Measurements from ENCODE around the gene EXOC2. TPM values are rescaled to one million over a fixed set of nuclear protein-coding genes. Genes with fewer than 3 reads are reported as not detected.

Gene EXOC2
- total RNA-seq, 2 experiments from 2014 or later = 23.3 to 24.9 TPM

DNA sequence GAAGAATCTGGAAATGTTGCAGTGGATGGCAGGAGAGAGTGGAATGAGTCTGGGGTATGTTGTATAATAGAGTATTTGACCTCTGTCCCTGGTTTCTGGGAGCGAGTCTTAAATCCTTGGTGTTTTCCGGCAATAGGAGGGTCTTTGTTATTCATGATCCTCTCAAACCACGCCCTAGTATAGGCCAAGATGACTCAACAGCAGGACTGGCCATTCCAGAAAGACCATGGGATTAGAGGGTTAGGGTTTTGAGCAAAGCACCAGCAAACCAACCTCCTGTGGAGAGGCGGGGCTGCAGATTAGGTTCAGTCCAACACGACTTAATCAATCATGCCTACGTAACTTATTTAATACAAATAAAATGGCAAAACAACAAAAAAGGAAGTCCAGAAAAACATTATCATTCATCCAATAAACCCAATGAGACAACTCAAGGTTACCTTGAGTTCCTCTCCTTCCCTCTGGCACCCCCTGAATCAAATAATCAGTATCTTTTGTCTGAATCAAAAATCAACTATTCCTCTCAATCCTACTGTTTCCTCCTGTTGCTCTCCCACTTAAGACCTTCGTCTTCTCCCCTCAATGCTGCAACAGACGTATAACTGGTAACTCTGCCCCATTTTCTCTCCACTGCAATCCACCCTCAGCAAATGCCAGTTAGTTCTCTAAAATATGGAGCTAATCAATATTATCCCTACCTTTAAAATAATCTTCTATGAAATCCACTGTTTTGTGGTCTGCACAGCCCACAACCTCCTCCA is 51.5 kb downstream of the EXOC2 start:
- Mint-ChIP-seq H3K4me1 (ENCODE audit: low read depth) (peaks cover 24% of the 10 kb centered on the region), H3K27me3 (ENCODE audit: low read depth) (no peaks in the 10 kb centered on the region), H3K4me3 (no peak overlapping the region), H3K36me3 (ENCODE audit: low read depth) (peaks cover 8% of the 10 kb centered on the region), H3K27ac (no peak overlapping the region), H3K9me3 (no peaks in the 10 kb centered on the region)
- CTCF ChIA-PET = interaction anchor here (0.6 to 0.7 kb wide), 2 partner anchors 247 to 268 kb away, joined by 3 to 4 read pairs; no protein-coding TSS in a partner anchor
- no peak for DNase-seq
- intact Hi-C loops (cut with micrococcal nuclease) = no loop called here

DNA sequence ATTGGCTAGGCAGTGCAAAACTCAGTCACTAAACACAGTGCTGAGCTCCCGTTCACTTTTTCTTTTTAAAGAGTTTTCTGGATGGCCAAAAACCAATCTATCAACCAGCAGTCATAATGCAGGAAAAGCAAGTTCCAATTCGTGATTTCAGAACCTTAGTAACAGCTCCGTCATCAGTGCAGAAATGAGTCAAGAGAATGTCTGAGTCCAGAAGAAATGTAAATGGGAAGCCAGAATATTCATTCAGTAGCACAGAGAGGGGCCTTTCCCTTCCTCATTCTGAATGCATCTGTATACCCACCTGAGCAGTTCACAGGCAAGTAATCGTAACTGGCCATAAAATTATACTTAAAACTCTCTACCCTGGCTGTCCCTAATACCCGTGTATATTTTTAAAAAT is 56.5 kb downstream of the EXOC2 start:
- DNase-seq = peak; percentile 44
- Mint-ChIP-seq H3K36me3 (ENCODE audit: low read depth) (peaks cover 19% of the 10 kb centered on the region), H3K27ac (peak overlapping the region; percentile 50)

GRCh38 chr6:635233-635632 is 57.7 kb downstream of the EXOC2 start:
- H3K27ac Mint-ChIP-seq = no peak overlapping the region
- no peak overlapping the region for H3K4me3 Mint-ChIP-seq
- no peak for DNase-seq
- intact Hi-C loops (cut with micrococcal nuclease) = no loop called here
- H3K36me3 Mint-ChIP-seq (ENCODE audit: low read depth) = peaks cover 22% of the 10 kb centered on the region
- no peaks in the 10 kb centered on the region for H3K27me3 Mint-ChIP-seq (ENCODE audit: low read depth)
- peaks cover 19% of the 10 kb centered on the region for H3K4me1 Mint-ChIP-seq (ENCODE audit: low read depth)
- CTCF ChIA-PET = interaction anchor here (0.6 kb wide), 1 partner anchor 402 kb away, joined by 3 read pairs; no protein-coding TSS in a partner anchor
- H3K9me3 Mint-ChIP-seq = no peaks in the 10 kb centered on the region

More for the DNA sequence above, 56.5 kb downstream of the EXOC2 start:
- no peaks in the 10 kb centered on the region for H3K9me3 Mint-ChIP-seq
- intact Hi-C loops (cut with micrococcal nuclease) = loop anchor here (1.0 kb wide), 1 partner anchor 49 kb away; no protein-coding TSS in a partner anchor
- H3K4me1 Mint-ChIP-seq (ENCODE audit: low read depth) = peaks cover 19% of the 10 kb centered on the region
- CTCF ChIA-PET = interaction anchor here (0.6 to 1.6 kb wide), 4 partner anchors 15 to 119 kb away, joined by 3 to 4 read pairs (median 3); no protein-coding TSS in a partner anchor
- no peak overlapping the region for H3K4me3 Mint-ChIP-seq
- H3K27me3 Mint-ChIP-seq (ENCODE audit: low read depth) = no peaks in the 10 kb centered on the region

DNA sequence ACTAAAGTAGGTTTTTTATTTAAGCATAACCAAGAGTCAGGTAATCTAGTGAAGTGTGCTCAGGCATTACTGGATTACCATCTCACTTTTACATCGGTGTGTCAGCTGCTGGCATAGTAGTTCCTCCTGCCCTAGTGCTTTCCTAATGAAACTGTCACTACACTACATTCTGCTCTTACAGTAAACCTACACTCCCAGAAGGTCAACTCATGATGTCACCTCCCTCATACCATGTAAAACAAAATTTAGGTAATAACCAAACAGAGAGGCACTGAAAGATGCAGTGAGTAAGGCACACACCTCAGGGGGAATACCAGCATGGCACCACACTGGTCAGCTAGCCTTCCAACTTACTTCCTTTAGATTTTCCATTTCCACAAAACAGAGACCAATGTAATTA is 59.3 kb downstream of the EXOC2 start:
- no peaks in the 10 kb centered on the region for H3K27me3 Mint-ChIP-seq (ENCODE audit: low read depth)
- H3K36me3 Mint-ChIP-seq (ENCODE audit: low read depth) = peaks cover 22% of the 10 kb centered on the region
- H3K4me3 Mint-ChIP-seq = no peak overlapping the region
- intact Hi-C loops (cut with micrococcal nuclease) = no loop called here
- H3K4me1 Mint-ChIP-seq (ENCODE audit: low read depth) = peaks cover 22% of the 10 kb centered on the region
- no peaks in the 10 kb centered on the region for H3K9me3 Mint-ChIP-seq
- no peak overlapping the region for H3K27ac Mint-ChIP-seq
- no peak for DNase-seq
- CTCF ChIA-PET = no interaction called here

DNA sequence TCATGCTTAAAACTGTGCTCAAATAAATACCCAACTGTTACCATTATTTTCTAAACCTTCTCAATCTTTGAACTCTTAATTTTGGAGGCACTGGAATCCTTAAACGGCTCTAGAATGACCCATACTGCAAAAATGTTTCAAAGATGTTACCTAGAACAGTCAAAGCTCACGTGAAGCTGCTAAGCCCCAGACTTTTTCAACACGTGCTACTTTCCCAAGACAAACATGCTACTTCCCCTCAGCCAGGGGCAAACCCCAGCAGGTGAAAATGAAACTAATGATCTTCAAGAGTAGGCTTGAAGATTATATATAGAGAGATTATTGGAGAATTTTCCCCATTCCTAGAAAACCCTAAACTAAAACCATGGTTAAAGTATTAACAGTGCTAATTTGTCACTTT is 64.2 kb downstream of the EXOC2 start:
- CTCF ChIA-PET = interaction anchor here (1.2 kb wide), 1 partner anchor 89 kb away, joined by 4 read pairs; no protein-coding TSS in a partner anchor
- H3K36me3 Mint-ChIP-seq (ENCODE audit: low read depth) = peaks cover 16% of the 10 kb centered on the region
- no peak overlapping the region for H3K27ac Mint-ChIP-seq
- no peaks in the 10 kb centered on the region for H3K9me3 Mint-ChIP-seq
- DNase-seq = peak; percentile 41
- H3K4me3 Mint-ChIP-seq = no peak overlapping the region
- intact Hi-C loops (cut with micrococcal nuclease) = no loop called here
- H3K27me3 Mint-ChIP-seq (ENCODE audit: low read depth) = no peaks in the 10 kb centered on the region
- H3K4me1 Mint-ChIP-seq (ENCODE audit: low read depth) = peaks cover 11% of the 10 kb centered on the region

DNA sequence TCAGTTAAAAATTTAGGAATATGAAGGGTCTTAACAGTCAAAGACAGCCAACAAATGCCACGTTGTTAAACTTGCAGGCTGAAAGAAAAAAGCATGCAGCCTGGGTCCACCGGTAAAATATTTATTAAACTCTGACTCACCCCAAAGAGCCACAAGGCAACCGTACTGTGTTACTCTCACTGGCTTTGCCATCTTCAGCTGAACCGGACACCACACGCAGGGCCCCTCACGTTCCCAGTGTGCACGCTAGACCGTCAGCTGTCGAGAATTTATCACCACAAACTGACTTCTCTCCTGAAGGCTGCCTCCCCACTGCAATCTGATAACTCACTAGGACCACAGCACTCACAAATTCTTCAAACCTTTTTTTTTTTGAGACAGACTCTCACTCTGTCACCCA is 66.7 kb downstream of the EXOC2 start:
- Mint-ChIP-seq H3K36me3 (ENCODE audit: low read depth) (peaks cover 8% of the 10 kb centered on the region), H3K4me3 (no peak overlapping the region), H3K27me3 (ENCODE audit: low read depth) (no peaks in the 10 kb centered on the region), H3K9me3 (no peaks in the 10 kb centered on the region), H3K4me1 (ENCODE audit: low read depth) (peaks cover 9% of the 10 kb centered on the region), H3K27ac (no peak overlapping the region)
- intact Hi-C loops (cut with micrococcal nuclease) = no loop called here
- DNase-seq = no peak
- CTCF ChIA-PET = no interaction called here

GRCh38 chr6:624979-625378 is 68.0 kb downstream of the EXOC2 start:
- Mint-ChIP-seq H3K9me3 (no peaks in the 10 kb centered on the region), H3K4me1 (ENCODE audit: low read depth) (peaks cover 9% of the 10 kb centered on the region), H3K27ac (no peak overlapping the region), H3K36me3 (ENCODE audit: low read depth) (peaks cover 6% of the 10 kb centered on the region), H3K27me3 (ENCODE audit: low read depth) (no peaks in the 10 kb centered on the region), H3K4me3 (no peak overlapping the region)
- intact Hi-C loops (cut with micrococcal nuclease) = no loop called here
- DNase-seq = no peak
- CTCF ChIA-PET = interaction anchor here (0.7 kb wide), 1 partner anchor 94 kb away, joined by 4 read pairs; no protein-coding TSS in a partner anchor

DNA sequence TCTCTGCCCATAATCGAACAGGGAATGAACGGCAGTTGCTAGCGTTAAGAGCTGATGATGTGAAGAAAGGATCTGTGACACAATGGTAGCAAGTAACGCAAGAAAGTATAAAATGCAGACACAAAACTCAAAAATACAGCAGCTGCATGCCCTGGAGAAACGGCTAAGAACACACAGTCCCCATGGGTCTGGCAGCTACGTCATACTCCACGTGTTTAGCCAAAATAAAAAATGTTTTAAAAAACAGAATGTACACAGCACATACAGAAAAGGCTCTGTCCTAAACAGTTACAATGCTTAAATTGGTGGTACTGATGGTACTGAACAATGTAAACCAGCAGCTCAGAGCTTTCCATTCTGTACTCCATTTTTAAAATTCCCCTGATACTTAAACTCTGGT is 70.5 kb downstream of the EXOC2 start:
- peaks cover 9% of the 10 kb centered on the region for H3K36me3 Mint-ChIP-seq (ENCODE audit: low read depth)
- no peaks in the 10 kb centered on the region for H3K27me3 Mint-ChIP-seq (ENCODE audit: low read depth)
- intact Hi-C loops (cut with micrococcal nuclease) = no loop called here
- no peaks in the 10 kb centered on the region for H3K9me3 Mint-ChIP-seq
- DNase-seq = no peak
- no peak overlapping the region for H3K27ac Mint-ChIP-seq
- CTCF ChIA-PET = interaction anchor here (0.7 to 1.1 kb wide), 2 partner anchors 465 to 774 kb away, joined by 3 read pairs; no protein-coding TSS in a partner anchor
- H3K4me1 Mint-ChIP-seq (ENCODE audit: low read depth) = no peaks in the 10 kb centered on the region
- H3K4me3 Mint-ChIP-seq = no peak overlapping the region

DNA sequence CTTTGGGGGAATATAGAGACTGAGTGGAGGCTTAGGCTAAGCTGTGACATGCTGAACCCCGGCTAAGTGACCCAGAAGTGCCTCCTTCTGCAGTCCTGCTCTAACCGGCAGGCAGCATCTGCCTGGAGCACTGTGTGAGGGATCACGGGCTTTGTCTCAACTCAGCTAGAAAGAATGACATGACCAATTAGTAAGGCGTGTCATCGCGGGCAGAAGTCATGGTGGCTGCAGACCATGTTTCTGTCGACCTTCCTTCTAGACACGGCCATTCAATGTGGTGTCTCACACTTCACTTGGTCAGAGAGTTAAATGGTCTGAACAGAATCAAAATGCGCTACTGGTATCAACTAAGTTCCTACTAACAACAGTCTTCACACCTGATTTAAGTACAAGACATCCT is 71.0 kb downstream of the EXOC2 start:
- Mint-ChIP-seq H3K4me1 (ENCODE audit: low read depth) (no peaks in the 10 kb centered on the region), H3K27ac (no peak overlapping the region), H3K36me3 (ENCODE audit: low read depth) (peaks cover 13% of the 10 kb centered on the region), H3K27me3 (ENCODE audit: low read depth) (no peaks in the 10 kb centered on the region), H3K4me3 (no peak overlapping the region), H3K9me3 (no peaks in the 10 kb centered on the region)
- intact Hi-C loops (cut with micrococcal nuclease) = no loop called here
- CTCF ChIA-PET = interaction anchor here (0.7 to 1.1 kb wide), 2 partner anchors 465 to 775 kb away, joined by 3 read pairs; no protein-coding TSS in a partner anchor
- no peak for DNase-seq

DNA sequence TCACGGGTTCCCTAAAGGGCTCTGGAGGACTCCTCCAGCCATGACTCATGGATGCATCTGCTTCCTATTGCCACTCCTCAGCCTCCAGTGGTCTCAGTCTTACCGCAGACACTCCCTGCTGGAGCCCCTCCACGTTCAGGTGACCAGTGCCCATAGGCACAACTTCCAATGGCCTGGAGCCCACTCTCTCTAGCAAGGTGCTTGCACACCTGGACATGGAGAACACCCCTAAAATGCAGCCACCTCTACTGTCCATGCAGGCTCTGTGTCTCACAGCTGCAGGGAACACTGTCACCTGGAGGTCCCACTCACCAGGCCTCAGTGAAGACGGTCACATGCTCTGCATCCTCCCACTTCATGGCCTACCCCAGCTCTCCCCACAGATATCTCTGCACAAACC is 72.0 kb downstream of the EXOC2 start:
- H3K27me3 Mint-ChIP-seq (ENCODE audit: low read depth) = no peaks in the 10 kb centered on the region
- DNase-seq = no peak
- peaks cover 11% of the 10 kb centered on the region for H3K36me3 Mint-ChIP-seq (ENCODE audit: low read depth)
- CTCF ChIA-PET = interaction anchor here (0.6 kb wide), 1 partner anchor 371 kb away, joined by 3 read pairs; no protein-coding TSS in a partner anchor
- H3K9me3 Mint-ChIP-seq = no peaks in the 10 kb centered on the region
- no peaks in the 10 kb centered on the region for H3K4me1 Mint-ChIP-seq (ENCODE audit: low read depth)
- no peak overlapping the region for H3K4me3 Mint-ChIP-seq
- intact Hi-C loops (cut with micrococcal nuclease) = no loop called here
- no peak overlapping the region for H3K27ac Mint-ChIP-seq

GRCh38 chr6:620166-620565 is 72.8 kb downstream of the EXOC2 start:
- CTCF ChIA-PET = no interaction called here
- Mint-ChIP-seq H3K9me3 (no peaks in the 10 kb centered on the region), H3K27me3 (ENCODE audit: low read depth) (no peaks in the 10 kb centered on the region), H3K4me3 (no peak overlapping the region), H3K4me1 (ENCODE audit: low read depth) (no peaks in the 10 kb centered on the region), H3K36me3 (ENCODE audit: low read depth) (peaks cover 11% of the 10 kb centered on the region), H3K27ac (no peak overlapping the region)
- intact Hi-C loops (cut with micrococcal nuclease) = no loop called here
- no peak for DNase-seq

DNA sequence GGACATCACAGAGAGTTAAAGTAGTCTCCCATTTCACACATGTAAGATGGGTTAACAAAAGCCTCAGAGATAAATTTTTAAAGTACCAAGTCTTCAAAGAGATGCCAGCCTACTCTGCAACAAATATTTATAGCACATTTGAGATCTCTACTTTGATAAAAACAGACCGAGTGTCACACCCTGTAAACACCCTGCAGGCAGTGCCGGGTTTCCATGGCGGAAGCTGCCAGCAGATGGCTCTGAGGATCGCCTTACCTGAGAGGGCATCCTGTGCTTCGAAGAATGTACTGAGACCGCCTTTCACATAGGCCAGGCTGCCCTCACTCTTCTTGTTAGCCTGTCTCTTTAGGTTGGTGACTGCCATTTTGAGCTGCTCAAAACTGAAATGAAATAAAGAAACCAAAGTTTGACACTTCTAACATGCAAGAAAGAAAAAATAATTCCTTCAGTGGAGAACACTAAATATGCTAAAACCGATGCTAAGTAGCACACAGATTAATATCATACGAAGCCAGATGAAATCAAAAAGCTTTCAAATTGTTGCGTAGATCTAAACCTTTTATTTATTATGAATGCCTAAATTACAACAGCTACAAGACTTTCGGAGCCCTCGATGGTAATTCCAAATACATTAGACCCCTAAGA is 75.4 kb downstream of the EXOC2 start:
- no peak overlapping the region for H3K27ac Mint-ChIP-seq
- H3K4me3 Mint-ChIP-seq = no peak overlapping the region
- peaks cover 12% of the 10 kb centered on the region for H3K36me3 Mint-ChIP-seq (ENCODE audit: low read depth)
- intact Hi-C loops (cut with micrococcal nuclease) = no loop called here
- H3K4me1 Mint-ChIP-seq (ENCODE audit: low read depth) = no peaks in the 10 kb centered on the region
- no peaks in the 10 kb centered on the region for H3K27me3 Mint-ChIP-seq (ENCODE audit: low read depth)
- DNase-seq = peak; percentile 25
- CTCF ChIA-PET = interaction anchor here (0.8 to 1.5 kb wide), 2 partner anchors 82 to 104 kb away, joined by 3 to 4 read pairs; no protein-coding TSS in a partner anchor
- no peaks in the 10 kb centered on the region for H3K9me3 Mint-ChIP-seq
